HCEC 1CT (cell line): ENCODE measurements around the gene SH3BP1.
"Not testable (repeated sequence)": the region's sequence is repeated elsewhere in the genome, so short reads cannot be mapped to it uniquely, and the experiment has no call there.

ENCODE experiments used
- DNase-seq: peaks from one replicate; pipeline ENCODE4 v3.0.0-alpha.2; 2017

The SH3BP1 gene

DNA sequence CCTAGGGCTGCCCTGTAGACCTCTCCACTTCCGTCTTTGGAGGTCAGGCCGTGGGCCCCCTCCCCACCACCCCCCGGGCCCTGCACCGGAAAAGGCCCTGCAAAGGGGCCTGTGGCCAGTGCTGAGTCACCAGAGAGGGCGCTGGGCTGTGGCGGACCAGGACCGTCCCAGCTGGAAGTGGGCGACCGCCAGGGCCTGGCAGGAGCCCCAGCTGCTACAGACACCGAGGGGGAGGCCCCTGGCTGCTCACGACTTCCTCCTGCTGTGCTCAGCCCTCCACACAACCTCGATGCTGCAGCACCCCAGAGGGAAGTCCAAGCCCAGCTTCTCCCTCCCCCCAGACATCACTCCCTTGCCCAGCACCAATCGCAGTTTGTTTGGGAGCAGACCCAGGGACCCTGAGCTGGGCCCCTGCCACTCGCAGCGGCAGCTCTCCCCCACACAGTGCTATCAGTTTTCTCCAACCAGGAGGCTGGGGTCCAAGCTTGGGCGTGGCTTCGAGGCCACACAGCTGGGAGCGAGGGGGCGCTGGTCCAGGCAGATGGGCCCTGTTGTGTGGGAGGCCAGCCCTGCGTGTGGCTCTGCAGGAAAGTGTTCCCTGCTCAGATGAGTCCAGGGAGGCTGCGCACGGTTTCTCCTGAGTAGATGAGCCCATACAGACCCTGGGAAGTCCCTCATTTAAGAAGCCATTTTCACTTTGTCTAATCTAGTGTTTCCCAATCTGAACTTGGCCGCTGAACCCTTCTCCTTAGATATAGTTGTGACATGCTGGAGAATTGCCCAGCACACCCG, 5.6 kb upstream of the SH3BP1 start:
- DNase-seq, result peak; percentile 72

DNA sequence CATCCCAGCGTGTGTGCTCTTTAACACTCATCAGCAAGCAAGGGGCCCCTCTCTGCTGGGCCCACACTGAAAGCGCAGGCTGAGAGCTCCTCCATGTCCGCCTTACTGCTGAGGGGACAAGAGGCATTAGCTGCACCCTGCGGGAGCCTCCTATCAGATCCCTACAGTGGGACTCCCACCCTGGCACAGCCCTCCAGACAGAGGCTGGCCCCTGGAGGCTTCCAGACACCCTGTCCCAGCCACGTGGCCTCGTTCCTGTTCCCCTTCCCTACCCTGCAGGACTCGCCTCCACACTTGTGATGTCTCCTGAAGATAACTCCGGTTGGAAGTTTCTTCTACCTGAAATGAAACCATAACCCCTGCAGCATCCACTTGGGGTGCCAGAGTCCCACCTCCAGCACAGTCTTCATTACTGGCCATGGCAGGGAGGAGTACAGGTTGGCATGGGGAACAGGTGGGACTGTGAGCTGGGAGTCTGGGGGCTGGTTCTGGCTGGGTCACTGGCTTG, 5.0 kb upstream of the SH3BP1 start:
- DNase-seq, result no peak

DNA sequence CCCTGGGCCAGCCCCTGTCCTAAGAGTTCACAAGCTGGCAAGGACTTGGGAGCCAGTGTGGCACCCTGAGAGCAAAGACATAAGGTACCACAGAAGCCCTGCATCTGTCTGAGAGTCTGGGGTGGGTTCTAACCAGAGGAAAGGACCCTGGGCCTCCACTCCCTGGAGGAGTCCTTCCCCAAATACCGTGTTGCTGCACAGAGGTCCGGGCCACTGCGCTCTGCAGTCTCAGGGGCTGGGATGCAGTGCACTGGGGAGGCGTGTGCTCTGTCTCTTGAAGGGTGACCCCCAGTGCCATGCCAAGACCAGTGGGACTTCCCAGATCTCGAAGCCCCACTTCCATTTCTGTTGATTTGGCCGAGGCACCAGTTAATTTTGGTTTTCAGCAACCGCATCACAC, 4.3 kb upstream of the SH3BP1 start:
- DNase-seq, result no peak

DNA sequence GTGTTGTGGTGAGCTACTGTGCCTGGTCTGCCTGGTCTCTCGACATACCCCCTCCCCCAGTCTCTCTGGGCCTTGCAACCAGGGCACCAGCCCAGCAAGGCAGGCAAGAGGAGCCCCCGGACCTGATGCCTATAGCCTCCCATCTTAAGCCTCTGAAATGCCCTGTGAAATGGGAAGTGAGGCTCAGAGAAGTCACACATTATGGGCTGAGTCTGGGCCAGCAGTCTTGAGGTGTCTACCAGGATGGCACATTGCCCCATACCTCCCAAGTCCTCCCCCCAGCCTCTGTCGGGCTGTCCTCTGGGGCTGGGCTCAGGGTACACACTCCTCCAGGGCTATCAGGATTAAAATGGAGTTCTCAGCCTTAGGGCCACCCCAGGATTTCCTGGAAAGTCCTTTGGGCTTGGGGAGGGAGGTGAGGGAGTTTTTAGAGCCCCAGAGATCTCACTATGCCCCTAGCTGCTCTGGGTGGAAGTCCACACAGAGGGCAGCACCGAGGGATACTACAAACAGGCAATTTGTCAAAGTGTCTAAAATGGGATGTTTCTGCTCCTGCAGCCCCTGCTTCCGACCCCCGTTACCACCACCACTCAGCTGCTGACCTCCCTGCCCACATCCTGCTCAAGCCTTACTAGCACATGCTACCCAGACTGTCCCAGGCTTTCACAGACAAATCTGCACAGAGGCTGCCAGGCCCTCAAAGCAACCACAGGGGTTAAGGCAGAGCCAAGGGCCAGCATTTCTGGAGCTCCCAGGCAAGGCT, 3.1 kb upstream of the SH3BP1 start:
- peak; percentile 25 for DNase-seq

DNA sequence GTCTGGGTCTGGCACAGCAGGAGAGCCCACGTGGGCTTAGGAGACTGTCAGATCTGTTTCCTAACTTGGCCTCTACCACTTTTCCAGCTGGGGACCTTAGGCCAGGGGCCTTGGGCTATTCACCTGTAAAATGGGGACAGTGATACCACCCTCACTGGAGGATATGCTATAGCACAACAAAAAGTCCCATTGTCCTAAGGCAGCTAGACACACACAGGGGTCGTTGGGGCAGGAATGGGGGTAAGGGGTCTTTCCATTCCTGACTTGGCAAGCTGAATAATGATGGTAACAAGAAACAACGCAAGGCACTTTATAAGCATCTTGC, 2.6 kb upstream of the SH3BP1 start:
- no peak for DNase-seq

DNA sequence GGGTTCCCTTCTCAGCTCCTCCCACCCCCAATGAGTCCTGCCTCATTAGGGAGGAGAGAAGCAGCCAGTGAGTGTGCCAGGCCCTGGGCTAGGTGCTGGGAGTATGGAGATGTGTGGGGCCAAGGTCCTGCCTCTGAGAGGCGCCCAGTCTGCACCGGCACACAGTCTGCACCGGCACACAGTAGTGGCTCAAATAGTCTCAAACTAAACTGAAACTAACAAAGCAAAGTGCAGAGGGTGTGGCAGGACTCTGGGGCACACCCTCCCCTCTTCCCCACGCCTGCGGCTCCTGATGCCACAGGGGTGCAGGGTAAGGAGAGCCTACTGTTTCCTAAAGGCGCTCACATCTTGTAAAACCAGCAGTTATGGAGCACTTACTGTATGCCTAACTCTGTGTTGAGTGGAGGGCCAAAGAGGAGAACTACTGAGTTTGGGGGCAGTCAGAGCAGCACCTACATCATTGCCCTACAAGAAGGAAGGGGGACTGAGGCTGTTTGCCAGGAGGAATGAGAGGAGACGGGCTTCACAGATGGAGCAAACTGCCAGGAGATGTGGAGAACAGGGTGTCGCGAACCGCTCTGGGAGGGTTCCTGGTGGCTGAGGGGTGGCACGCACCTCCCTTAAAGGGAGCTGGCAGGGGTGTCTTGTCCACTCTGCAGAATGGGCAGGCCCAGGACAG, 939 bp upstream of the SH3BP1 start:
- no peak for DNase-seq

DNA sequence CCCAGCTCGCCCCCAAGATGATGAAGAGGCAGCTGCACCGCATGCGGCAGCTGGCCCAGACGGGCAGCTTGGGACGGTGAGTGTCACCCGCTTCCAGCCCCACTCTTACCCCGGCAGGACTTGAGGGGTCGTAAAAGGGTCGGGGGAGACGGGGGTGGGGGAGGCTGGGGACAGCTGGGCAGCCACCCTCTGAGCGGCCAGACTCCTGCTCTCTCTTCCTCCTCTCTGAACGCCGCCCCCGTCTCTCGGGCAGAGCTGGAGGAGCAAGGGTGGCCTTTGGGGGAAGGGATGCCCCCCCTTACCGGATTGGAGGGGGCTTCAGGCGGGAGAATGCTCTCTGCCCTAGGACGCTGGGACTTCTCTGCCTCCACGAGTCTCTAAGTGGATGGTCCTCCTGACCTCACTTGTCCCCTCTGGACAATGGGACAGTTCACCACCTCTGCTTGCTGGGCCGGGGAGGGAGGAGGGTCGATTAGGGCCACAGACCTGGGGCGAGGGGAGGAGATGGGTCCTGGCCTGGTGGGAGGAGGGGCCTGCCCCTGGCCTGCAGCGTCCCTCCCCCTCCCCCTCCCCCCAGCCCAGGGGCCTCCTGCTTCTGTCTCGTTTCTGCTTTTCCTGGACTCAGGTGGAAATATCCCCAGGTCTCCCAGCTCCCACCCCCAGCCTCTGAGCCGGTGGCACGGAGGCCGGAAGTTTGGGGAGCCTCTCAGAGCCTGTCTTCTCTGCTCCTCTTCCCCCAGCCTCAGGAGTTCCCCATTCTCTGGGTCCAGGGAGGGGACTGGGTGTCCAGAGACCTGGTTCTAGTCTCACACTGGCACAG, 512 bp downstream of the SH3BP1 start:
- DNase-seq, result no peak

DNA sequence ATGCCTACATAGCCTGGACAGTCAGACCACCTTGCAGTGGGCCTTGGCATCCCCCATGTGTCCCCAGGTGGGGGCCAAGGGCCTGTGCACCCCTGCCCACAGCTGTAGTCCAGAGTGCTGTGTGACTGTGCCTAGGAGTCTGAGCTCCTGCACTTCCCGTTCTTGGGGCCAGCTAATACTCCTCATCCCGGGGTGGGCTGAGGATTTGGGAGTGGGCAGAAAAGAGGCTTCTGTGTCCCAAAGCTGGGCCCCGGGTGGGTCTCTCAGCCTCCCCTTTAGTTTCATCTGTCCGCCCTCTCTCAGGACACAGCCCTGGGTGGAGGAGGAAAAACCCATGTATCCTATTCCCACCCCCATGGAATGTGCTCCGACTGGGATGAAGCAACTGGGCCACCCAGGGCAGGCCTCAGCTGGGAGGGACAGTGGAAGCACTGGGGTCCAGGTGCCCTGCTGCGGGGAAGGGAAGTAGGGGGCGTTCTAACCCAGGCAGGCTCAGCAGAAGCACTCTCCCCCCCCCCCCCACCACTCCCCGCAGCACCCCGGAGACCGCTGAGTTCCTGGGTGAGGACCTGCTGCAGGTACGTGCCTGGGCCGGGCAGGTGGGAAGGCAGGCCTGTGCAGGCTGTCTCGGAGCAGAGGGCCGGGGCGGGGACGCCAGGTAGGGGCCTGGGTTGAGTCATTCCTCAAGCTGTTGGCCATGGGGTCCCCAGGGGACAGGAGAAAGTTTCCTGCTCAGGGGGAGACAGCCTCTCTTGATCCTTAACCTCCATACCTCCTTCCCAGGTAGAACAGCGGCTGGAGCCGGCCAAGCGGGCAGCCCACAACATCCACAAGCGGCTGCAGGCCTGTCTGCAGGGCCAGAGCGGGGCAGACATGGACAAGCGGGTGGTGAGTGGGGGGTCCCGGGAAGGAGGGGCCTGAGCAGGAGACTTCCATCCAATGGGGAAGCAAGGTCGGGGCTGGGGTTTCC, 1.4 kb downstream of the SH3BP1 start:
- DNase-seq, result no peak

DNA sequence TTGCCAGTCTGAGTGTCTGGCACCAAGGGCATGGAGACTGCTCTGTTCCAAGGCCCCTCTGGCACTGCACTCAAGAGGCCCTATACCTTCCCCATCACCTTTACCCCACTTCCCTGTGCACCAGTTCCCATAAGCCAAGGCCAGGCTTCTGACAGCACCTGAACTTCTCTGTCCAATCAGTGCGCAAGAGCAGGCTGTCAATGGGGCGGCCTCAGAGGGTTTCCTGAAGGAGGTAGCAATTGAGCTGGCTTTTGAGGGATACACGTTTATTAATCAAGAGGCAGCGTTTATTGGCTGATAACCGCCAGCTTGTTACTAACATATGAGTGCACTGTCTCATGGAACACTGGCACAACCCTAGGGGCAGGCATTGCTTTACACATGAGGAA, 2.1 kb downstream of the SH3BP1 start:
- no peak for DNase-seq

DNA sequence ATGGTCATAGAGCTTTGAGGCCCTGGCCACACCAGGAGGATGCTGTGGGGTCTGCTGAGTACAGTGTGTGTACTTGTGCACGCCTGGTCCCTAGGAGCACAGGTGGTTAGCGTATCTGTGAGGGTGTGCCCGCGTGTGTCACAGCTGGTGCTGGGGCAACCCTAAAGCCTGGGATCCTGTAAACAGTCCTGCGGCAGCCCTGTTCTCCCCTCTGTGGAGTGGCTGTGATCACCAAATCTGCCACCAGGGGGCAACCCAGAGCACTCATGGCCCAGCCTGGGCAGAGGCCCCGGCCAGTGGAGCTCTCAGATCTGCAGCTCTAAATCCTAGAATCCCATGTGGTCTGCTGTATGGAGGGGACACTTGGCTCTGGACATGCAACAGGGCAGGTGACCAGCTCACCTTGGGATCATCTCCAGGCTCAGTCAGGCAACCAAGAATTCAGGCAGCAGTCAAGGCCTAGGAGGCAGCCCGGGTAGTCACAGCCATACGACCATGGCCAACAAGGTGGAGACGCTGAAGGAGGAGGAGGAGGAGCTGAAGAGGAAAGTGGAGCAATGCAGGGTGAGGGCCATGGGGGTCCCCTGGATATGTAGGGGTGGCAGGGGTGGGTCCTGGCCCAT, 3.9 kb downstream of the SH3BP1 start:
- DNase-seq, result peak; percentile 61

DNA sequence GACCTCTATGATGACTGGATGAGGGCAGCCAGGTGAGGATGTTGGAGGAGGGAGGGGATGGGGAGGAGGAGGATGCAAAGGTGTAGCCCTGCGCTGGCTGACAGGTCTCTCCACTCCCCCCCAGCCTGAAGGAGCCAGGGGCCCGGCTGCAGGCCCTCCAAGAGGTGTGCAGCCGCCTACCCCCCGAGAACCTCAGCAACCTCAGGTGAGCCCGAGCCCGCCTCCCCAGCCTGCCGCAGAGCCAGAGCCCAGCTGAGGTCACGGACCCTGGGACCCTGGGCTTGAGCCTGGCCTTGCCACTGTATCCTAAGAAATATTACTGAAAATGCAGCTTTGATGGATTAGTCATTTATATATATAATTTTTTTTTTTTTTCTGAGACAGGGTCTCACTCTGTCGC, 7.8 kb downstream of the SH3BP1 start:
- no peak for DNase-seq

DNA sequence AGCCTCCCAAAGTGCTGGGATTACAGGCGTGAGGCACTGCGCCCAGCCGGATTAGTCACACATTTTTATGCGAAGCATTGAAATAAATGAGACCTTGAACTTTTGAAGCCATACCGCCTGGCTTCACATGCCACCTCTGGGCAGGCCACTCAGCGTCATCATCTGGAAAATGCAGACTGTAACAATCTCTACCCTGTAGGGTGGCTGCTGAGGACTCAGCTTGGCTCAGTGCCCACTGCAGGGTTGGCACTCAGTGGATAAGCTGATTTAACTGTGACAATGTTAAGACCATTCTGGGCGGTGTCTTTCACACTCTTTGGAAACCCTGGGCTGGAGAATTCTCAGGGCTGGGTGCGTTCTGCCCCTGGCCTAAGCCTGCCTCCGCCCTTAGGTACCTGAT, 8.5 kb downstream of the SH3BP1 start:
- DNase-seq, result no peak

DNA sequence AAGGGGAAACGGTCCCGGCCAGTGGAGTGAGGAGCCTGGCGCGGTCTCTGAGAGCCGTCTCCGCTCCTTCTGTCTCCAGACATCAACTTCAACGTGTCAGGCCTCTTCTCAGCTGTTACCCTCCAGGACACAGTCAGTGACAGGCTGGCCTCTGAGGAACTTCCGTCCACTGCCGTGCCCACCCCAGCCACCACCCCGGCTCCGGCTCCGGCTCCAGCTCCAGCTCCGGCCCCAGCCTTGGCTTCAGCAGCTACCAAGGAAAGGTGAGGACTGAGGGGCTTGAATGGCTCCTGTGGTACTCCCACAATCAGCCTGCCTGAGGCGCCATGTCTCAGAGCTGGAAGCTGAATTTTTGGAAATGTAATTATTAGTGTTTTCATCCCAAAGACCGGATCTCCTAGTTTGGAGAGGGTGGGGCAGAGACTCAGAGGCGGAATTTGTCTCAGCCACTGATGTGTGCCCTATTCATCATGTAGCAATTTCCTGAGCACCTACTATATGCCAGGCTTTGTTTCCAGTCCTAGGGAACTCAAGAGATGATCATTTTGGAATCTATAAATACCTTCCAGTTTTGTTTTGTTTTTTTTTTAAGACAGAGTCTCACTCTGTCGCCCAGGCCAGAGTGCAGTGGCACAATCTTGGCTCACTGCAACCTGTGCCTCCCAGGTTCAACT, 11.1 kb downstream of the SH3BP1 start:
- no peak for DNase-seq

DNA sequence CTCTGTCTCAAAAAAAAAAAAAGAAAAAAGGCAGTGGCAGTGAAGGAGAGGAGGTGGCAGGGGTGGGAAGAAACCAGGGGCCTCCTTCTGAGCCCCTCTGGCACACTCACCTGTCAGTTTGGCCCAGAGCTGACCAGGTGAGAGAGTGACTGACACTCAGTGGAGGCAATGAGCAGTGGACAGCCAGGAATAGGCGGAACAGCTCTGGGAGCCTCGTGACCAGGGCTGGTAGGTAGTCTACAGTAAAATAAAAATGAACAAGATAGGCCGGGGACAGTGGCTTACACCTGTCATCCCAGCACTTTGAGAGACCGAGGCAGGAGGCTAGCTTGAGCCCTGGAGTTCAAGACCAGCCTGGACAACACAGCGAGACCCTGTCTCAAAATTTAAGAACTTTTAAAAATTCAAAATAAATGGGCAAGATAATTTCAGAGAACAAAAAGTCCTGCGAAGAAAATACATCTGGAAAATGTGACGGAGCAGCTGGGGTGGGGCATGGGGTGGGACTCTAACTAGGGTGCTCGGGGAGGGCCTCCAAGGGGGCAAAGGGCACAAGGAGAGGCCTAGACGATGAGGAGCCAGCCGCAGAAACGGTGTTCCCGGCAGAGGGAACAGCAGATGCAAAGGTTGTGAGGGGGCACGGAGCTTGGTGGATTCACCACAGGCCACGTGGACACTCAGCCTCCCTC, 15.2 kb downstream of the SH3BP1 start:
- DNase-seq, result no peak

DNA sequence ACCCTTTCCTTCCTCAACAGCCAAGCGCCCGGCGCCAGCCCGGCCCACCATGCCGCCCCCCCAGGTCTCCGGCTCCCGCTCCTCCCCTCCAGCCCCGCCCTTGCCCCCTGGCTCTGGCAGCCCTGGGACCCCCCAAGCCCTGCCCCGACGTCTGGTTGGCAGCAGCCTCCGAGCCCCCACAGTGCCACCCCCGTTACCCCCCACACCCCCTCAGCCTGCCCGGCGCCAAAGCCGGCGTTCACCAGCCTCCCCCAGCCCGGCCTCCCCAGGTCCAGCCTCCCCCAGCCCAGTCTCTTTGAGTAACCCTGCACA, 15.7 kb downstream of the SH3BP1 start:
- DNase-seq, result no peak

DNA sequence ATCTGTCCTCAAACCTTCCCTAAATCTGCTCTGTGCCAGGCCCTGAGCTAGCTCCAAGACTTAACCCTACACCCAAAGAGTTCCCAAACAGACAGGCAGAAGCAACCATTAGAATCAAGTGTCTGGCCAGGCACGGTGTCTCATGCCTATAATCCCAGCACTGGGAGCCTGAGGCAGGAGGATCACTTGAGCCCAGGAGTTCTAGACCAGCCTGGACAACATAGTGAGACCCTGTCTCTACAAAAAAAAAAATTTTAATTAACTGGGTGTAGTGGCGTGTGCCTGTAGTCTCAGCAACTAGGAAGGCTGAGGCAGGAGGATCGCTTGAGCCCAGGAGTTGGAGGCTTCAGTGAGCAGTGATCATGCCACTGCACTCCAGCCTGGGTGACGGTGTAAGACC, 17.1 kb downstream of the SH3BP1 start:
- not testable (repeated sequence) for DNase-seq

DNA sequence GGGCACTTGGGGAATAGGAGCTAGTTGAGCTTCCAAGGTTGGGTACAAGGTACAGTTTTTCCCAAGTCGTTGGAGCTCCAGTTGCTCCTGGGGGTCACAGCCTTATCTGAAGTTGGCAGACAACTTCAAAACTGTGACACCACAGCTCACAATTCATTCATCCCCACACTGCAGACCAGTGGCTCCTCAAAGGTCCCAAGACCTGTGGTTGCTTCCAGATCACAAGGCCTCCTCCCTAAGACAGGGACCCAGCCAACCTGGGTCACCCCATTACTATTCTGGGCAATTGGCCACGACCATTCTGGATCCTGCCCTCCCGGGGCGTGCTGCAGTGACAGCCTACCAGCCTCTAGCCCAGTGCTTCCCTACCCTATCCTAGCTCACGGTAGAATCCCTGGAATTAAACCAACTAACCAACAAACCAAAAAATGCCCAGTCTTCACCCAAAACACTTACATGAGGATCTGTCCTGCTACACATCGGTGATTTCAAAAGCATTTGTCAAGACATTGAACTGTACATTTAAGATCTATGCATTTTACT, 18.2 kb downstream of the SH3BP1 start:
- no peak for DNase-seq

DNA sequence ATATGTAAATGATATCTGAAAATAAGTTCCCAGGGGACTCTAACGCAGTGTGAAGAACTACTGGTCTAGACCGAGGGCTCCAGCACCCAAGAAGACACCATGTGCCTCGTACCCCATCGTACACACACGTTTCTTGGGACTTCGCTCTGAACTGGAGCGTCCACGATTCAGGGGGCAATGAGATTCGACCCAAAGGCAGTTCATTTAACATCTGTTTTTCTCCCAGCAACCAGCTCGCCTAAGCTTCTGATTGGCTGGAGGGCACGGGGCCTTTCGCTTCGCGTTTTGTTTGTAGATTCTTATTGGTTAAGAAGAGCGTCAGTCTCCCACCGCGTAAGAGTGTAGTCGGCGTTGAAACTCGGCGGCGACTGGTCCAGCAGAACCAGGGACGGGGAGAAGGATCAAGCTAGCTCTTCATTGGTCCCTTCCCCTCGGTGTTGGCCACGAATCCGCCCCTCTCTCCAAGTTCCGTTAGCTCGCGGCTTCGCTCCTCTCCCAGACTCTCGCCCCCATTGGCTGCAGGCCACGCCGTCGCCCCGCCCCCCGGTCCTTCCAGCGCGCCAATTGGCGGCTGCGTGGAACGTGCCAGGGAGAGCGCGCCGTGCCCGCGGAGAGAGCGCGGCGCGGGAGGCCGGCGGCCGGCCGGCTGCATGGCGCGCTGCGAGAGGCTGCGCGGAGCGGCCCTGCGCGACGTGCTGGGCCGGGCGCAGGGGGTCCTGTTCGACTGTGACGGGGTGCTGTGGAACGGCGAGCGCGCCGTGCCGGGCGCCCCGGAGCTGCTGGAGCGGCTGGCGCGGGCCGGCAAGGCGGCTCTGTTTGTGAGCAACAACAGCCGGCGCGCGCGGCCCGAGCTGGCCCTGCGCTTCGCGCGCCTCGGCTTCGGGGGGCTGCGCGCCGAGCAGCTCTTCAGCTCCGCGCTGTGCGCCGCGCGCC, 18.9 kb downstream of the SH3BP1 start, which contains the start of gene PDXP:
Gene PDXP, plus strand, starts transcription at position 591 of the 933 bp plus-strand sequence. Its CDS starts 60 bp downstream, at position 651.
- peak; percentile 100 for DNase-seq
